Measurements from ENCODE around the gene ARFGAP3.

Gene ARFGAP3

DNA sequence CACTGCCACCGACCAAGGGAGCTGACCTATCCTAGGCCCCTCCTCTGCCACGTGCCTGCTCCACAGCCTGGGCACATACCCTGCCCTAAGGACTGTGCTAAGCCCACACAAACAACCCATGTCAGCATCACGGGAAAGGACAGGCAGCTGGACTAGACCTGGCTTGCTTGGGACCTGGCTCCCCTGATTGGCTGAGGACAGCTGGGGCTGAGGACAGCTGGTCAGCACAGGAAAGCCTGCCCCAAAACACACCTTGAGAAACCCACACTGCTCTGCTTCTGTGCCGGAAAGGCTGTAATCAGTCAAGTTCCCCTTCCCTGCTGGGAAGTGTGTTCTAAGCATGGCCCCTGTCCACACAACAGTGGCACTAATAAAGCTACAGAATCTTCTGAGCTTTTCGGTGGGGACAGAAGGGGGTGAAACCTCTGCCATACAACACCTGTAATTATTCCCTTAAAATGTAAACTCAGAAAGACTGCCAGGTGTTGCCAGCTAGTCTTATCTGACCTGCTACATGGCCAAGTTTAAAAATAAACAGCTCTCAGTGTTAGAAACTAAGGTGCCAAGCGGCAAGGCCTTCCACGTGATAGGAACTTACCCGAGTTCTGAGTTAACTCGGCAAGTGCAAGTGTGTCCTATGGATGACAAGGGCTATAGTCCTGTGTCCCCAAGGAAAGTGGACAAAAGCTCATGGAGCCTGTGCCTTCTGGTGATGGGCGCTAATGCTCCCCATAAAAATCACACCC is 35.7 kb upstream of the ARFGAP3 start:
- Histone ChIP-seq H3K36me3 (ENCODE audit: control insufficient read depth, insufficient read depth, low read length) (peaks cover 8% of the 10 kb centered on the region), H3K4me3 (replicated peaks; ENCODE audit: low read depth, low read length) (no peak overlapping the region), H3K27me3 (replicated peaks; ENCODE audit: control insufficient read depth, insufficient read depth, low read length) (no peaks in the 10 kb centered on the region)
- TF ChIP-seq, protein P1, sequence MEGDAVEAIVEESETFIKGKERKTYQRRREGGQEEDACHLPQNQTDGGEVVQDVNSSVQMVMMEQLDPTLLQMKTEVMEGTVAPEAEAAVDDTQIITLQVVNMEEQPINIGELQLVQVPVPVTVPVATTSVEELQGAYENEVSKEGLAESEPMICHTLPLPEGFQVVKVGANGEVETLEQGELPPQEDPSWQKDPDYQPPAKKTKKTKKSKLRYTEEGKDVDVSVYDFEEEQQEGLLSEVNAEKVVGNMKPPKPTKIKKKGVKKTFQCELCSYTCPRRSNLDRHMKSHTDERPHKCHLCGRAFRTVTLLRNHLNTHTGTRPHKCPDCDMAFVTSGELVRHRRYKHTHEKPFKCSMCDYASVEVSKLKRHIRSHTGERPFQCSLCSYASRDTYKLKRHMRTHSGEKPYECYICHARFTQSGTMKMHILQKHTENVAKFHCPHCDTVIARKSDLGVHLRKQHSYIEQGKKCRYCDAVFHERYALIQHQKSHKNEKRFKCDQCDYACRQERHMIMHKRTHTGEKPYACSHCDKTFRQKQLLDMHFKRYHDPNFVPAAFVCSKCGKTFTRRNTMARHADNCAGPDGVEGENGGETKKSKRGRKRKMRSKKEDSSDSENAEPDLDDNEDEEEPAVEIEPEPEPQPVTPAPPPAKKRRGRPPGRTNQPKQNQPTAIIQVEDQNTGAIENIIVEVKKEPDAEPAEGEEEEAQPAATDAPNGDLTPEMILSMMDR (IDR thresholded peaks at IDR 0.05; ENCODE audit: insufficient read depth, low read length, poor library complexity, severe bottlenecking): no peak
- no peak for DNase-seq (ENCODE audit: extremely low read depth, insufficient read length)

DNA sequence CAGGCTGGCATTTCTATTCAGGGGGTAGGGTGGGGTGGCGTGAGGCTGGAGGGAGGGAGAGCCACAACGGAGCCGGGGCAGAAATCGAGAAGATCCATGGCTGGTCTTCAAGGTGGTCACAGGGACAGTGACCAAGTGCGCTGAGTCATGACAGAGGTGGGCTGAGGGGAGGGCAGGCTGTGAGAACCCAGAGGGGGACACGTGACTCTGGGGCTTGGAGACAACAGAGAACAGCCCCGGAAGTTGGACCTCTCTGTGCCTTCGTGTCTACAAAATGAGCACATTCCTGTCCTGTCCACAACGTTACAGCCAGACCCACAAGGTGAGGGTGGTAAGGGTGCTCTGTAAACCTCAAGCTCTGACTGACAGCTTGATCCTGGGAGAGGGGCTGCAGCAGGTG is 35.1 kb upstream of the ARFGAP3 start:
- Histone ChIP-seq H3K4me3 (replicated peaks; ENCODE audit: low read depth, low read length) (no peak overlapping the region), H3K27me3 (replicated peaks; ENCODE audit: control insufficient read depth, insufficient read depth, low read length) (no peaks in the 10 kb centered on the region), H3K36me3 (ENCODE audit: control insufficient read depth, insufficient read depth, low read length) (peaks cover 11% of the 10 kb centered on the region)
- TF ChIP-seq, protein P1 (IDR thresholded peaks at IDR 0.05; ENCODE audit: insufficient read depth, low read length, poor library complexity, severe bottlenecking): no peak
- DNase-seq (ENCODE audit: extremely low read depth, insufficient read length): no peak

DNA sequence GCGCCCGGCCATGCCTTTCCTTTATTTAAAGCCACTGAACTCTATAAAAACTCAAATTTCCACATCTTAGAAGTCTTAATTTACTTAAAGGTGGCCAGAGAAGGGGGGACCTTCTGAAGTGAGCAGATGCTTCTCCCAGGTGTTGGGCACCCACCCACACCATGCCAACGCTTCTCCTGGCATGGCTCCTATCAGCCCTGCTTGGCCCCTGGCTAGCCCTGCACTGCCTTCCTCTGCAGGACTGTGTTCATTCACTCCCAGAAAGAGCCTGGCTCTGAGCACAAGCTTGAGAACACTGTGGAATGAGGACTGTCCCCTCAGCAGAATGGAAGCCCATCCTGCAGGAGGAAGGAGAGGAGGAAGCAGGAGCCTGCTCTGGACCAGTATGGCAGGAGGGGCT is 34.6 kb upstream of the ARFGAP3 start:
- Histone ChIP-seq H3K36me3 (ENCODE audit: control insufficient read depth, insufficient read depth, low read length) (peaks cover 13% of the 10 kb centered on the region), H3K4me3 (replicated peaks; ENCODE audit: low read depth, low read length) (no peak overlapping the region), H3K27me3 (replicated peaks; ENCODE audit: control insufficient read depth, insufficient read depth, low read length) (no peaks in the 10 kb centered on the region)
- TF ChIP-seq, protein P1 (IDR thresholded peaks at IDR 0.05; ENCODE audit: insufficient read depth, low read length, poor library complexity, severe bottlenecking): no peak
- DNase-seq (ENCODE audit: extremely low read depth, insufficient read length): no peak

DNA sequence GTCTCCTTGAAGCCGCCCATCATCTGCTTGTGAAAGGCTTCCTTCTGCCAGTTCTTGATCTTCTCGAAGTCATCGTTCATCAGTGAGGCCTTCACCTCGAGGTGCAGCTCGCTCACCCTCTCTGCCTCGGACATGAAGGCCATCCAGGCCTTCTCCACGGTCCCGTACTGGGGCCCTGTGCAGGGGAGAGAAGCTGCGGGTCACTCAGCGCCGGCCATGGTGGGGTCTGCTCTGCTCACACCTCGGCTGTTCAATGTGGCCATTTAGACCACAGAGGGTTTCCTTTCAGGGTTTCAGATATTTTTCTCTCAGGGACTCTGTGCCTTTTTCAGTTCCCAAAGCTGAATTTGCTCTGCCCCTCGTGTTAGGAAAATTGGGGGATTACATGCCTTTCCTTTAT is 33.9 kb upstream of the ARFGAP3 start:
- TF ChIP-seq, protein P1 (IDR thresholded peaks at IDR 0.05; ENCODE audit: insufficient read depth, low read length, poor library complexity, severe bottlenecking): no peak
- Histone ChIP-seq H3K27me3 (replicated peaks; ENCODE audit: control insufficient read depth, insufficient read depth, low read length) (no peaks in the 10 kb centered on the region), H3K36me3 (ENCODE audit: control insufficient read depth, insufficient read depth, low read length) (peaks cover 15% of the 10 kb centered on the region), H3K4me3 (replicated peaks; ENCODE audit: low read depth, low read length) (no peak overlapping the region)
- DNase-seq (ENCODE audit: extremely low read depth, insufficient read length): no peak

DNA sequence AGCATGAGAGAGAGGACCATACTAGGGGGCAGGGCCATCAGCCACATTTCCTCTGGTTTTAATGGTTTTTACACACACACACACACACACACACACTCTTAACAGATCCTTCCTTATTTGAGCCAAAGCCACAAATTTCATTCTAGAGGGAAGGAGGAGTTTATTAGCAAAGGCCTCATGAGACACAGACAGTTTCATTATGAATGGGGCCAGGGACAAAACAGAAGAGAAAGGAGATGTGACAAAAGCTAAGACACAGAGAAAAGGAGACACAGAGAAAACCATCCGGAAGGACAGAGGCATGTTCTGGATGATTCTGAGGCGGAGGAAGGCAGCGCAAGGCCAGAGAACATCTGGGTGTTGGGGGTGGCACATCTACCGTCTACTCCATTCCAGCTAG is 32.2 kb upstream of the ARFGAP3 start:
- Histone ChIP-seq H3K27me3 (replicated peaks; ENCODE audit: control insufficient read depth, insufficient read depth, low read length) (no peaks in the 10 kb centered on the region), H3K4me3 (replicated peaks; ENCODE audit: low read depth, low read length) (peak overlapping the region; percentile 41), H3K36me3 (ENCODE audit: control insufficient read depth, insufficient read depth, low read length) (peaks cover 19% of the 10 kb centered on the region)
- peak; percentile 74 for DNase-seq (ENCODE audit: extremely low read depth, insufficient read length)
- TF ChIP-seq, protein P1 (IDR thresholded peaks at IDR 0.05; ENCODE audit: insufficient read depth, low read length, poor library complexity, severe bottlenecking): no peak
